Lower lobe of right lung (tissue), 2 donors: ENCODE measurements around the gene DAAM2. TPM values are rescaled to one million over a fixed set of nuclear protein-coding genes. Genes with fewer than 3 reads are reported as not detected.

ENCODE experiments used
- ATAC-seq, 2 donors: fragments of 200-7000 bp; cut with Tn5 transposase; one replicate each; pipeline ENCODE4 v1.9.1; 2020 to 2022; ENCODE audit warnings: mild to moderate bottlenecking in 2 of 2, moderate library complexity in 2 of 2
- DNase-seq: peaks from one replicate; pipeline ENCODE4 v3.0.0-alpha.2; 2020
- H3K27ac ChIP-seq: fragments of 200-600 bp; one replicate; pipeline ENCODE4 v1.8.0; 2022
- H3K27me3 ChIP-seq: fragments of 200-600 bp; one replicate; pipeline ENCODE4 v1.8.0; 2022; ENCODE audit warnings: low read depth
- H3K36me3 ChIP-seq: fragments of 200-600 bp; one replicate; pipeline ENCODE4 v1.8.0; 2022; ENCODE audit warnings: mild to moderate bottlenecking
- H3K4me1 ChIP-seq: fragments of 200-600 bp; one replicate; pipeline ENCODE4 v1.8.0; 2022
- H3K4me3 ChIP-seq: fragments of 200-600 bp; one replicate; pipeline ENCODE4 v1.8.0; 2022; ENCODE audit warnings: mild to moderate bottlenecking
- H3K9me3 ChIP-seq: fragments of 200-600 bp; one replicate; pipeline ENCODE4 v1.8.0; 2022
- CTCF ChIP-seq: fragments of 200-600 bp; IDR thresholded peaks from one replicate; pipeline ENCODE4 v1.8.0; 2022; ENCODE audit warnings: antibody characterized with exemption, mild to moderate bottlenecking
- intact Hi-C: fragments of 100-400 bp; cut with DNase I; formaldehyde crosslinking; loops from one replicate; pipeline ENCODE4 v1.11.0; 2022
- total RNA-seq: library from RNA; stranded (reverse); fragmentation: NEBNext Ultra II Directional; extraction: Animal tissue kit (Norgen Biotek cat#: 25700); gene quantifications from one replicate; pipeline ENCODE4 v1.2.1, GENCODE V29; 2021
- donor health status: DM: no; HTN: yes; CAD: no; lungs with severe emphysema.

The DAAM2 gene
- total RNA-seq, 1 donor from 2014 or later, result 29.0 TPM

GRCh38 chr6:39840781-39841180, 48.6 kb downstream of the DAAM2 start:
- Histone ChIP-seq H3K9me3 (no peaks in the 10 kb centered on the region), H3K27ac (no peak overlapping the region), H3K4me1 (peaks cover 4% of the 10 kb centered on the region), H3K36me3 (no peaks in the 10 kb centered on the region), H3K4me3 (no peak overlapping the region), H3K27me3 (no peaks in the 10 kb centered on the region)
- no peak for DNase-seq
- no peak for ATAC-seq
- TF ChIP-seq CTCF, result no peak
- intact Hi-C loops, result no loop called here

- intact Hi-C loops, result no loop called here
- Histone ChIP-seq H3K9me3 (no peaks in the 10 kb centered on the region), H3K4me1 (peaks cover 4% of the 10 kb centered on the region), H3K4me3 (no peak overlapping the region), H3K36me3 (no peaks in the 10 kb centered on the region), H3K27me3 (no peaks in the 10 kb centered on the region), H3K27ac (peak overlapping the region; percentile 65)
- DNase-seq (no peak), ATAC-seq (peak; percentile 71 to 84)
- TF ChIP-seq CTCF, result no peak
Measured at GRCh38 chr6:39841291-39841690, 49.1 kb downstream of the DAAM2 start.

GRCh38 chr6:39841923-39842322, 49.7 kb downstream of the DAAM2 start:
- H3K27ac ChIP-seq, result peak overlapping the region; percentile 65
- no peak overlapping the region for H3K4me3 ChIP-seq
- ATAC-seq, result peak; percentile 91 to 92
- H3K9me3 ChIP-seq, result no peaks in the 10 kb centered on the region
- peaks cover 5% of the 10 kb centered on the region for H3K4me1 ChIP-seq
- no peak for TF ChIP-seq CTCF
- no peak for DNase-seq
- intact Hi-C loops, result no loop called here
- H3K36me3 ChIP-seq, result no peaks in the 10 kb centered on the region
- H3K27me3 ChIP-seq, result no peaks in the 10 kb centered on the region

- H3K27ac ChIP-seq, result no peak overlapping the region
- TF ChIP-seq CTCF, result no peak
- ATAC-seq, result no peak
Measured at GRCh38 chr6:39843305-39844020, 51.3 kb downstream of the DAAM2 start.

GRCh38 chr6:39844866-39845265, 52.7 kb downstream of the DAAM2 start:
- Histone ChIP-seq H3K36me3 (no peaks in the 10 kb centered on the region), H3K27ac (no peak overlapping the region), H3K4me3 (no peak overlapping the region), H3K9me3 (no peaks in the 10 kb centered on the region), H3K27me3 (no peaks in the 10 kb centered on the region), H3K4me1 (peaks cover 17% of the 10 kb centered on the region)
- ATAC-seq (no peak), DNase-seq (no peak)
- intact Hi-C loops, result no loop called here
- no peak for TF ChIP-seq CTCF

More at GRCh38 chr6:39843305-39844020, 51.3 kb downstream of the DAAM2 start:
- no peaks in the 10 kb centered on the region for H3K27me3 ChIP-seq
- DNase-seq, result no peak
- intact Hi-C loops, result no loop called here
- H3K9me3 ChIP-seq, result no peaks in the 10 kb centered on the region
- no peak overlapping the region for H3K4me3 ChIP-seq
- H3K36me3 ChIP-seq, result no peaks in the 10 kb centered on the region
- H3K4me1 ChIP-seq, result peaks cover 17% of the 10 kb centered on the region
